Transverse colon (tissue), 4 donors: ENCODE results near the gene TRPM3.

Experiments
- EP300 ChIP-seq: sonication (generic); formaldehyde crosslinking; IDR thresholded peaks from one replicate; pipeline ENCODE4 v1.6.1; 2017; ENCODE audit warnings: antibody characterized with exemption, low read depth
- POLR2A ChIP-seq: fragments of 450-650 bp; IDR thresholded peaks from one replicate; pipeline ENCODE4 v1.6.1; 2016; ENCODE audit warnings: antibody characterized with exemption, mild to moderate bottlenecking, moderate library complexity
- POLR2AphosphoS5 ChIP-seq, 3 donors: sonication (generic); formaldehyde crosslinking; IDR thresholded peaks; one replicate each; pipeline ENCODE4 v1.6.1; 2016; ENCODE audit warnings: antibody characterized with exemption in 3 of 3
- TF ChIP-seq, protein P1 (sequence below), 5 experiments: fragments of 200-600 bp in 3 of 5; fragments of 450-650 bp in 2 of 5; sonication (generic) in 3 of 5; IDR thresholded peaks; 1 replicate in 2 of 5; 2 replicates in 3 of 5; pipeline ENCODE4 v1.5.1; 2016 to 2017; ENCODE audit warnings: antibody characterized with exemption in 5 of 5, inconsistent platforms in 3 of 5, mild to moderate bottlenecking in 2 of 5, moderate library complexity in 1 of 5

DNA sequence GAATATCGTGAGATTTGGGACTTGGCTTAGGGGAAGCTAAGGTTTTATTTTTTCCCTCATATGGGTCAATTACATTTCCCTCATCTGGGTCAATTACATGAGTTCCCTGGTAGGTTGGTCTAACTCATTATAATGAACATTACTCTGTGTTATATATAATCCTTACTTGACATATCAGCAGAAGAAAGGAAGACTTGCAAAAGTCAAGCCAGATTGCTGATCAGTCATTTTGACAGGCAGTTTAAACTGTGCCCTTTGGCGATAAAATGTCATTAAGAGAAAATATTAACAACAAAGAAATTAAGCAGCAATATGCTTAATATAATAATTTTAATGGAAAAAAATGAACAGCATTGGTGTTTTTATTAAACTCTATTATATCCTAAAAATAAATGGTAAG, 23.1 kb upstream of the TRPM3 start:
- no peak for TF ChIP-seq POLR2A
- no peak for TF ChIP-seq EP300
- TF ChIP-seq, protein P1, sequence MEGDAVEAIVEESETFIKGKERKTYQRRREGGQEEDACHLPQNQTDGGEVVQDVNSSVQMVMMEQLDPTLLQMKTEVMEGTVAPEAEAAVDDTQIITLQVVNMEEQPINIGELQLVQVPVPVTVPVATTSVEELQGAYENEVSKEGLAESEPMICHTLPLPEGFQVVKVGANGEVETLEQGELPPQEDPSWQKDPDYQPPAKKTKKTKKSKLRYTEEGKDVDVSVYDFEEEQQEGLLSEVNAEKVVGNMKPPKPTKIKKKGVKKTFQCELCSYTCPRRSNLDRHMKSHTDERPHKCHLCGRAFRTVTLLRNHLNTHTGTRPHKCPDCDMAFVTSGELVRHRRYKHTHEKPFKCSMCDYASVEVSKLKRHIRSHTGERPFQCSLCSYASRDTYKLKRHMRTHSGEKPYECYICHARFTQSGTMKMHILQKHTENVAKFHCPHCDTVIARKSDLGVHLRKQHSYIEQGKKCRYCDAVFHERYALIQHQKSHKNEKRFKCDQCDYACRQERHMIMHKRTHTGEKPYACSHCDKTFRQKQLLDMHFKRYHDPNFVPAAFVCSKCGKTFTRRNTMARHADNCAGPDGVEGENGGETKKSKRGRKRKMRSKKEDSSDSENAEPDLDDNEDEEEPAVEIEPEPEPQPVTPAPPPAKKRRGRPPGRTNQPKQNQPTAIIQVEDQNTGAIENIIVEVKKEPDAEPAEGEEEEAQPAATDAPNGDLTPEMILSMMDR (IDR thresholded peaks at IDR 0.05): no peak
- TF ChIP-seq POLR2AphosphoS5 (IDR thresholded peaks at IDR 0.05): no peak
